PC-9 (cell line): ENCODE measurements around the gene PNPLA2. TPM values are rescaled to one million over a fixed set of nuclear protein-coding genes. Genes with fewer than 3 reads are reported as not detected.

Experiments
- BruUV-seq: library from RNA; stranded (reverse); fragments of 400-500 nt; replicated peaks from 2 replicates; lab custom pipeline; 2021; lab: Mats Ljungman, UMichigan
- CTCF ChIA-PET: fragments of 300-600 bp; sonication (Branson Sonifier 250); formaldehyde crosslinking; loops from one replicate; lab custom pipeline; 2022; ENCODE audit warnings: antibody characterized with exemption; lab: Charles Lee
- POLR2A ChIA-PET: fragments of 300-600 bp; sonication (Branson Sonifier 250); formaldehyde crosslinking; loops from one replicate; lab custom pipeline; 2022; ENCODE audit warnings: antibody characterized with exemption; ENCODE audit not compliant: unreplicated experiment; lab: Charles Lee
- DNase-seq, 2 experiments: peaks; one replicate each; pipeline versions ENCODE4 v3.0.0 to v3.0.0-alpha.2; 2015 to 2022; ENCODE audit warnings: mixed read lengths in 1 of 2
- H2AFZ ChIP-seq: fragments of 200-600 bp; sonication (generic); 2 replicates; pipeline ENCODE4 v1.8.1; 2017; ENCODE audit warnings: antibody characterized with exemption
- H3F3A ChIP-seq: fragments of 200-600 bp; sonication (generic); 2 replicates; pipeline ENCODE4 v1.8.1; 2017; ENCODE audit warnings: antibody characterized with exemption, mild to moderate bottlenecking, low read depth; ENCODE audit not compliant: insufficient read depth
- H3K27ac ChIP-seq: fragments of 200-600 bp; sonication (generic); 2 replicates; pipeline ENCODE4 v1.6.1; 2016; ENCODE audit warnings: mixed run types
- H3K27me3 ChIP-seq: fragments of 200-600 bp; sonication (generic); 2 replicates; pipeline ENCODE4 v1.6.1; 2016; ENCODE audit warnings: low read depth, mixed run types; ENCODE audit not compliant: insufficient read depth
- H3K36me3 ChIP-seq: fragments of 200-600 bp; sonication (generic); 2 replicates; pipeline ENCODE4 v1.6.1; 2016; ENCODE audit warnings: low read depth, mixed run types
- H3K4me1 ChIP-seq: fragments of 200-600 bp; sonication (generic); replicated peaks from 2 replicates; pipeline ENCODE4 v1.6.1; 2016; ENCODE audit warnings: mixed run types; ENCODE audit not compliant: insufficient read depth
- H3K4me2 ChIP-seq: fragments of 200-600 bp; sonication (generic); 2 replicates; pipeline ENCODE4 v1.6.1; 2017; ENCODE audit warnings: mixed run types
- H3K4me3 ChIP-seq: fragments of 200-600 bp; sonication (generic); 2 replicates; pipeline ENCODE4 v1.6.1; 2016; ENCODE audit warnings: mixed run types
- H3K79me2 ChIP-seq: fragments of 200-600 bp; sonication (generic); 2 replicates; pipeline ENCODE4 v1.6.1; 2017; ENCODE audit warnings: low read depth, mixed run types
- H3K9me2 ChIP-seq: fragments of 200-600 bp; sonication (generic); 2 replicates; pipeline ENCODE4 v1.8.1; 2017; ENCODE audit warnings: mild to moderate bottlenecking; ENCODE audit not compliant: insufficient read depth
- H3K9me3 ChIP-seq: fragments of 200-600 bp; sonication (generic); 2 replicates; pipeline ENCODE4 v1.8.1; 2016; ENCODE audit warnings: low read depth; ENCODE audit not compliant: insufficient read depth
- H4K20me1 ChIP-seq: fragments of 200-600 bp; sonication (generic); 2 replicates; pipeline ENCODE4 v1.8.1; 2017; ENCODE audit not compliant: insufficient read depth
- CTCF ChIP-seq: fragments of 200-600 bp; sonication (generic); conservative IDR thresholded peaks from 2 replicates; pipeline ENCODE4 v1.6.1; 2017; ENCODE audit warnings: mixed run types, antibody characterized with exemption, mild to moderate bottlenecking, moderate library complexity
- EZH2 ChIP-seq: fragments of 200-600 bp; sonication (generic); IDR thresholded peaks from 2 replicates; pipeline ENCODE4 v1.8.0; 2017; ENCODE audit warnings: antibody characterized with exemption, low read depth
- intact Hi-C: fragments of 100-400 bp; cut with micrococcal nuclease; formaldehyde crosslinking; loops from one replicate; pipeline ENCODE4 v1.10.0; 2022; ENCODE audit not compliant: unreplicated experiment
- total RNA-seq: library from RNA; stranded (reverse); gene quantifications from 2 replicates; pipeline ENCODE4 v1.2.3, GENCODE V29; 2021

The PNPLA2 gene
- total RNA-seq, 1 experiment from 2014 or later: 137 TPM

- no TSS peak for BruUV-seq
- Histone ChIP-seq H3K36me3 (no peaks in the 10 kb centered on the region), H3K4me1 (peaks cover 13% of the 10 kb centered on the region), H3K79me2 (peaks cover 28% of the 10 kb centered on the region), H2AFZ (no peak overlapping the region), H3K9me2 (no peaks in the 10 kb centered on the region), H3K9me3 (no peaks in the 10 kb centered on the region), H3K27ac (no peak overlapping the region), H3K4me2 (no peak overlapping the region), H3K27me3 (no peaks in the 10 kb centered on the region), H4K20me1 (peaks cover 23% of the 10 kb centered on the region), H3K4me3 (no peak overlapping the region), H3F3A (peaks cover 14% of the 10 kb centered on the region; the same call in 1 of the 2 replicates)
- DNase-seq: no peak
- POLR2A ChIA-PET: no interaction called here
- CTCF ChIA-PET: no interaction called here
- intact Hi-C loops: no loop called here
- TF ChIP-seq CTCF: no peak
- TF ChIP-seq EZH2: no peak
Measured at GRCh38 chr11:770642-771616, 47.8 kb upstream of the PNPLA2 start.

GRCh38 chr11:771617-772204 lies 47.0 kb upstream of the PNPLA2 start:
- Histone ChIP-seq H3K4me2 (no peak overlapping the region), H4K20me1 (peaks cover 23% of the 10 kb centered on the region), H3K27ac (no peak overlapping the region), H3K4me3 (no peak overlapping the region), H3K36me3 (no peaks in the 10 kb centered on the region), H3F3A (peaks cover 6% of the 10 kb centered on the region; the same call in 1 of the 2 replicates), H3K4me1 (peaks cover 13% of the 10 kb centered on the region), H3K27me3 (no peaks in the 10 kb centered on the region), H3K9me3 (no peaks in the 10 kb centered on the region), H3K79me2 (peaks cover 36% of the 10 kb centered on the region), H3K9me2 (no peaks in the 10 kb centered on the region), H2AFZ (no peak overlapping the region)
- intact Hi-C loops: no loop called here
- TF ChIP-seq EZH2: no peak
- DNase-seq: no peak
- no TSS peak for BruUV-seq
- CTCF ChIA-PET: no interaction called here
- POLR2A ChIA-PET: no interaction called here

- Histone ChIP-seq H3K36me3 (no peaks in the 10 kb centered on the region), H3K9me3 (no peaks in the 10 kb centered on the region), H4K20me1 (peaks cover 23% of the 10 kb centered on the region), H3F3A (no peaks in the 10 kb centered on the region; the same call in 1 of the 2 replicates), H3K27me3 (no peaks in the 10 kb centered on the region), H2AFZ (no peak overlapping the region), H3K4me1 (peaks cover 13% of the 10 kb centered on the region), H3K4me3 (no peak overlapping the region), H3K79me2 (peaks cover 40% of the 10 kb centered on the region), H3K27ac (no peak overlapping the region), H3K4me2 (no peak overlapping the region), H3K9me2 (no peaks in the 10 kb centered on the region)
- ChIA-PET POLR2A (no interaction called here), CTCF (no interaction called here)
- TF ChIP-seq EZH2: no peak
- TF ChIP-seq CTCF: no peak
- no TSS peak for BruUV-seq
- DNase-seq: no peak
- intact Hi-C loops: no loop called here
Measured at GRCh38 chr11:772429-773390, 46.0 kb upstream of the PNPLA2 start.
